GM12878 (cell line): Measurements from ENCODE around the gene LYPLA2. TPM values are rescaled to one million over a fixed set of nuclear protein-coding genes. Genes with fewer than 3 reads are reported as not detected.

Experiments
- ATAC-seq: fragments of 200-7000 bp; cut with Tn5 transposase; 3 replicates; pipeline ENCODE4 v1.9.1; 2020; ENCODE audit warnings: mild to moderate bottlenecking, moderate library complexity
- BruUV-seq: library from RNA; stranded (reverse); fragments of 400-500 nt; replicated peaks from 2 replicates; lab custom pipeline; 2021; lab: Mats Ljungman, UMichigan
- CTCF ChIA-PET: fragments of 300-600 bp; sonication (Branson Sonifier 250); formaldehyde crosslinking; extraction: SDS; loops from one replicate; lab custom pipeline; 2021; ENCODE audit warnings: inconsistent platforms; lab: Yijun Ruan, JAX
- POLR2A ChIA-PET: fragments of 350-600 bp; formaldehyde crosslinking; extraction: SDS; loops from one replicate; lab custom pipeline; 2021; ENCODE audit warnings: inconsistent platforms; lab: Charles Lee
- RAD21 ChIA-PET: fragments of 300-600 bp; sonication (Branson Sonifier 250); formaldehyde crosslinking; loops from one replicate; lab custom pipeline; 2023; ENCODE audit warnings: antibody characterized with exemption; ENCODE audit not compliant: unreplicated experiment; lab: Charles Lee
- SMC1A ChIA-PET: fragments of 300-600 bp; sonication (Branson Sonifier 250); formaldehyde crosslinking; loops from one replicate; lab custom pipeline; 2023; ENCODE audit not compliant: unreplicated experiment, uncharacterized antibody; lab: Charles Lee
- DNase-seq: peaks from one replicate; pipeline ENCODE4 v3.0.0-alpha.2; 2011; ENCODE audit warnings: low read depth, low spot score
- FAIRE-seq: peaks from 3 replicates; lab custom pipeline; 2011; peaks lifted over from hg19 to GRCh38; lab: Jason Lieb, UNC
- H2AFZ ChIP-seq: 2 replicates; pipeline ENCODE4 v1.6.0; 2011; ENCODE audit warnings: low read depth, low read length, control low read depth; ENCODE audit not compliant: control insufficient read depth
- H3K27ac ChIP-seq: 2 replicates; pipeline ENCODE4 v1.5.1; 2011; ENCODE audit warnings: control low read depth; ENCODE audit not compliant: control insufficient read depth, insufficient read depth
- H3K27me3 ChIP-seq, 2 experiments: replicated peaks in 1 of 2; 2 replicates each; pipeline versions ENCODE4 v1.6.0 to v1.6.1; 2011; ENCODE audit warnings: low read length in 1 of 2; ENCODE audit not compliant: control insufficient read depth in 2 of 2, insufficient read depth in 2 of 2
- H3K36me3 ChIP-seq, 2 experiments: 2 replicates each; pipeline ENCODE4 v1.5.1; 2011; ENCODE audit warnings: low read length in 1 of 2; ENCODE audit not compliant: control insufficient read depth in 2 of 2, insufficient read depth in 2 of 2
- H3K4me1 ChIP-seq: 2 replicates; pipeline ENCODE4 v1.6.1; 2011; ENCODE audit warnings: mild to moderate bottlenecking, low read length, moderate library complexity, mixed read lengths; ENCODE audit not compliant: control insufficient read depth, insufficient read depth
- H3K4me2 ChIP-seq: 2 replicates; pipeline ENCODE4 v1.6.0; 2011; ENCODE audit warnings: control low read depth; ENCODE audit not compliant: control insufficient read depth, insufficient read depth
- H3K4me3 ChIP-seq: fragments of 200-600 bp; sonication (generic); 2 replicates; pipeline ENCODE4 v1.5.1; 2016
- H3K79me2 ChIP-seq: 2 replicates; pipeline ENCODE4 v1.6.0; 2011; ENCODE audit warnings: low read length; ENCODE audit not compliant: control insufficient read depth, insufficient read depth
- H3K9ac ChIP-seq: 2 replicates; pipeline ENCODE4 v1.8.0; 2011; ENCODE audit warnings: low read length, control low read depth, mixed read lengths; ENCODE audit not compliant: control insufficient read depth, insufficient read depth
- H3K9me3 ChIP-seq: replicated peaks from 3 replicates; pipeline ENCODE4 v1.5.1; 2011; ENCODE audit warnings: mild to moderate bottlenecking, low read length; ENCODE audit not compliant: control insufficient read depth, insufficient read depth
- H4K20me1 ChIP-seq: 2 replicates; pipeline ENCODE4 v1.6.0; 2011; ENCODE audit not compliant: control insufficient read depth, insufficient read depth
- BCLAF1 ChIP-seq: fragments of 450-650 bp; IDR thresholded peaks from 2 replicates; pipeline ENCODE4 v1.6.1; 2017; ENCODE audit warnings: antibody characterized with exemption, mild to moderate bottlenecking, moderate library complexity
- BRCA1 ChIP-seq: IDR thresholded peaks from 2 replicates; pipeline ENCODE4 v1.6.1; 2011; ENCODE audit warnings: low read depth, low read length, improper control_type of control experiment
- EED ChIP-seq: sonication (generic); IDR thresholded peaks from 2 replicates; pipeline ENCODE4 v1.6.1; 2016; ENCODE audit warnings: antibody characterized with exemption, low read depth
- ESRRA ChIP-seq: IDR thresholded peaks from 2 replicates; pipeline ENCODE4 v1.6.1; 2012; ENCODE audit warnings: mild to moderate bottlenecking, low read length, improper control_type of control experiment
- EZH2 ChIP-seq: IDR thresholded peaks from 2 replicates; pipeline ENCODE4 v1.6.1; 2012; ENCODE audit warnings: low read depth, mild to moderate bottlenecking, control low read depth, inconsistent platforms, low read length, borderline replicate concordance; ENCODE audit not compliant: control insufficient read depth
- FOXM1 ChIP-seq: IDR thresholded peaks from 2 replicates; pipeline ENCODE4 v1.6.1; 2012; ENCODE audit warnings: low read depth, mild to moderate bottlenecking, inconsistent platforms, low read length, moderate library complexity
- HDAC2 ChIP-seq: fragments of 200-600 bp; sonication (generic); IDR thresholded peaks from 2 replicates; pipeline ENCODE4 v1.6.1; 2017
- NFIC ChIP-seq: IDR thresholded peaks from 2 replicates; pipeline ENCODE4 v1.6.1; 2012; ENCODE audit warnings: low read depth, mild to moderate bottlenecking, inconsistent platforms, low read length, moderate library complexity
- NR2F1 ChIP-seq: fragments of 450-650 bp; conservative IDR thresholded peaks from 2 replicates; pipeline ENCODE4 v1.6.1; 2017; ENCODE audit warnings: mild to moderate bottlenecking
- PKNOX1 ChIP-seq: fragments of 450-650 bp; IDR thresholded peaks from 2 replicates; pipeline ENCODE4 v1.6.1; 2016; ENCODE audit warnings: mild to moderate bottlenecking
- RELA ChIP-seq: fragments of 450-650 bp; IDR thresholded peaks from 2 replicates; pipeline ENCODE4 v1.8.0; 2014; ENCODE audit warnings: borderline replicate concordance; ENCODE audit not compliant: partially characterized antibody
- SIN3A ChIP-seq: IDR thresholded peaks from 2 replicates; pipeline ENCODE4 v1.6.1; 2012; ENCODE audit warnings: low read depth, low read length, improper control_type of control experiment
- SREBF2 ChIP-seq: IDR thresholded peaks from 2 replicates; pipeline ENCODE4 v1.6.1; 2012; ENCODE audit warnings: mild to moderate bottlenecking, low read length
- ZBTB33 ChIP-seq: fragments of 450-650 bp; IDR thresholded peaks from 2 replicates; pipeline ENCODE4 v1.6.1; 2017; ENCODE audit warnings: mild to moderate bottlenecking
- ZBTB40 ChIP-seq: fragments of 450-650 bp; IDR thresholded peaks from 2 replicates; pipeline ENCODE4 v1.6.1; 2016; ENCODE audit warnings: mild to moderate bottlenecking, moderate library complexity, borderline replicate concordance
- WGBS: methylation state at CpG from one replicate; pipeline ENCODE4 v1.1.6; 2016; ENCODE audit warnings: low lambda C conversion rate; ENCODE audit not compliant: insufficient replicate concordance, insufficient coverage; ENCODE audit errors: missing lambda C conversion rate; 5-methylcytosine and 5-hydroxymethylcytosine counted together
- in situ Hi-C: fragments of 300-500 bp; cut with MboI; formaldehyde crosslinking; loops from 9 replicates; pipeline ENCODE4 v1.14.3; 2018; ENCODE audit warnings: mixed read lengths
- intact Hi-C: fragments of 100-400 bp; cut with micrococcal nuclease; formaldehyde crosslinking; loops from one replicate; pipeline ENCODE4 v1.14.2; 2022; ENCODE audit not compliant: unreplicated experiment
- polyA plus RNA-seq, 11 experiments: library from polyadenylated mRNA; depleted of rRNA in 4 of 11; unstranded in 6 of 11; stranded (reverse) in 5 of 11; fragments of >200 nt; fragmentation: Nextera tagmentation in 4 of 11; fragmentation: Illumina TruSeq in 1 of 11; extraction: Ambion mirVana in 4 of 11; extraction: Trizol in 1 of 11; gene quantifications; 1 replicate in 1 of 11; 2 replicates in 10 of 11; pipeline versions ENCODE4 v1.2.1 to v1.2.3, GENCODE V29; 2011 to 2016; ENCODE audit warnings: inconsistent platforms in 2 of 11, missing spikeins in 2 of 11, low read depth in 1 of 11
- total RNA-seq, 4 experiments: library from RNA; depleted of rRNA in 3 of 4; stranded (reverse); fragments of >200 nt in 3 of 4; fragmentation: Illumina TruSeq in 1 of 4; extraction: Trizol in 1 of 4; gene quantifications; 2 replicates each; pipeline versions ENCODE4 v1.2.1 to v1.2.3, GENCODE V29; 2013 to 2021

Gene LYPLA2
- total and polyA plus RNA-seq, 10 of the 15 experiments (the other 5 are each of a cell fraction or from before 2014, with no cell fraction given): 2.7 to 129 (median 62.3) TPM

- POLR2A ChIA-PET: interaction anchor here (0.7 to 1.9 kb wide), 3 partner anchors 13 to 72 kb away, joined by 4 to 13 read pairs (median 5); partner anchors contain the start of gene HMGCL
- H3K27me3 ChIP-seq: no peaks in the 10 kb centered on the region
- H2AFZ ChIP-seq: peak overlapping the region; percentile 77
- no peaks in the 10 kb centered on the region for H3K79me2 ChIP-seq
- FAIRE-seq: no peak
- H3K4me3 ChIP-seq: peak overlapping the region; percentile 61; the same call in 1 of the 2 replicates
- peak; percentile 19 for ATAC-seq
- H3K9ac ChIP-seq: no peak overlapping the region
- peak overlapping the region; percentile 80 for H3K4me2 ChIP-seq
- no peaks in the 10 kb centered on the region for H4K20me1 ChIP-seq
- no peak for TF ChIP-seq HDAC2
- TF ChIP-seq EED: no peak
- no peak for TF ChIP-seq BRCA1
- TF ChIP-seq SIN3A: no peak
- no peak for TF ChIP-seq ZBTB33
- TF ChIP-seq EZH2: no peak
- TF ChIP-seq FOXM1: no peak
- no peak for TF ChIP-seq RELA
- no peak for TF ChIP-seq PKNOX1
- no peak for TF ChIP-seq ESRRA
- no peak for TF ChIP-seq ZBTB40
- TF ChIP-seq NR2F1: no peak
- TF ChIP-seq SREBF2: no peak
- TF ChIP-seq BCLAF1: no peak
- TF ChIP-seq NFIC: no peak
- no peaks in the 10 kb centered on the region for H3K36me3 ChIP-seq
- H3K27ac ChIP-seq: no peak overlapping the region
- in situ Hi-C loops (no loop called here), intact Hi-C loops (no loop called here)
- no TSS peak for BruUV-seq
- H3K4me1 ChIP-seq: no peaks in the 10 kb centered on the region
- no peaks in the 10 kb centered on the region; the same call in 2 of the 3 replicates for H3K9me3 ChIP-seq
- DNase-seq: no peak
- SMC1A ChIA-PET: interaction anchor here (1.2 to 1.6 kb wide), 2 partner anchors 10 to 27 kb away, joined by 3 to 8 read pairs; no protein-coding TSS in a partner anchor
- WGBS: 8% methylated on average over 13 of the region's 13 CpGs
- RAD21 ChIA-PET: interaction anchor here (1.8 kb wide), 1 partner anchor 27 kb away, joined by 14 read pairs; no protein-coding TSS in a partner anchor
- CTCF ChIA-PET: interaction anchor here (0.7 to 3.7 kb wide), 3 partner anchors 15 to 79 kb away, joined by 3 to 16 read pairs (median 3); no protein-coding TSS in a partner anchor
Observed at GRCh38 chr1:23837908-23838307, 47.0 kb downstream of the LYPLA2 start.
